NCI-H345 (cell line): ENCODE results near the gene ENKD1.

ENCODE experiments used
- DNase-seq: peaks from one replicate; lab custom pipeline; 2025; lab: John Stamatoyannopoulos, UW

ENKD1 gene

DNA sequence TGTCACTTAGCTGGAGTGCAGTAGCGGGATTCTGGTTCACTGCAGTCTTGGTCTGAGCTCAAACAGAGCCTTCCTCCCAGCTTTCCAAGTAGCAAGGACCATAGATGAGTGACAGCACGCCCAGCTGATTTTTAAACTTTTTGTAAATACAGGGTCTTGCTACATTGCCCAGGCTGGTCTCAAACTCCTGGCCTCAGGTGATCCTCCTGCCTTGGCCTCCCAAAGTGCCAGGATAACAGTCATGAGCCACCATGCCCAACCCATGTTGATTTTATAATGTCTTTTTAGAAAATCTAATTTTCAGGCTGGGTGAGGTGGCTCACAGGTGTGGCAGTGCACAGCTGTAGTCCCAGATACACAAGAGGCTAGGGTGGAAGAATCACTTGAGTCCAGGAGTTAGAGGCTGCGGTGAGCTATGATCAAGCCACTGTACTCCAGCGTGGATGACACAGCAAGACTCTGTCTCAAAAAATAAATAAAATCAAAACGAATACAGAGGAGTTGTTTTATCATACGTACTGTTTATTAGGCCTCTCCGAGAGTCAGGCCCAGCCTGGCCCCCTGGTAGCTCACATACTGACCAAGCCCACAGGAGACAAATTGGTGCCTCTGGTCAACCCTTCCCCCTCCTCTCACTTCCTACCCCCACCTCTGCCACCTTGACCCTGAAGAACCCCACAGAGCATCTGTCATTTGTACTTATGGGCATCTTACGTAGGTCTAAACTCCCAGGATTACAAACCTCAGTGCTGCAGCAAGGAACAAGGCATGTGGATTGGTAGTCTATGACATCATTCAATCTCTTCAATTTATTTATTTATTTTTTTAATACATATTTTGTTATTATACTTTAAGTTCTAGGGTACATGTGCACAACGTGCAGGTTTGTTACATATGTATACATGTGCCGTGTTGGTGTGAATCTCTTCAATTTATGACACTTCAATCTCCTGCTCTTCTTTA is 13.7 kb upstream of the ENKD1 start:
- DNase-seq = no peak

DNA sequence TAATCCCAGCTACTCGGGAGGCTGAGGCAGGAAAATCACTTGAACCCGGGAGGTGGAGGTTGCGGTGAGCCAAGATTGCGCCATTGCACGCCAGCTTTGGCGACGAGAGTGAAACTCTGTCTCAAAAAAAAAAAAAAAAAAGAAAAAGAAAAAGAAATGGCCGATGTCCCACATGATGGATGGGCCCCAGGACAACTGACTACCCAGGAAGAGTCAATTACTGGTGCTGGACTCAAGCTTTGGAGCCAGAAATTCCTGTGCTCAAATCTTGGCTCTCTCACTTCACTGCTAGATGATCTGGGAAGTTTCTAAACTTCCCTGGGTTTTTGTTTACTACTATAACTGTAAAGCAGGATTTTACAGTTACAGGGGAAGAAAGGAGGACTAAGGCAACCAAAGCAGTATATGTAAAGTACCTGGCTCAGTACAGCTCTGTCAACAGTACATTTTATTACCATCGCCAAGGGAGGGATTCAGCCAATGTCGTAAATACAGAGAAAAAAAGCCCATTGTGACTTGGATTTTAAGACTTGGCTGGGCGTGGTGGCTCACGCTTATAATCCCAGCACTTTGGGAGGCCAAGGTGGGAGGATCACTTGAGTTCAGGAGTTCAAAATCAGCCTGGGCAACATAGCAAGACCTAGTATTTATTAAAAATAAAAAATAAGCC is 11.9 kb upstream of the ENKD1 start:
- DNase-seq = no peak

DNA sequence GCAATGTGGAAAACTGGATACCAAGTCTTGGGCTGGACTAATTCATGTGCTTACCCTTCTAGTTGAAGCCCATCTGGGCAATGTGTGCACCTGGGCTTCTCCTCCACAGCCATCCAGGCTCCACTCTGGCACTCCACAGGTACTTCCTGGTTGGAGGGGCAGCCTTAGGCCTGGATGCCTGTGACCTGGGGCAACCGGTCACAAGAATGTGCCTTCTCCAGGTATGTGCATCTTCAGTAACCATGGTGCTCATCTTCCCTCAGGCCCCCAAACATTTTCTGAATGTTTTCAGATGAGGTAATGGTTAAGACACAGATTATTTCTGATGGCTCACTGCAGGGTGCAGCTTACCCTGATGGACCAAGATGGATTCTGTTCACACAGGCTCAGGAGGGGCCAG is 11.2 kb upstream of the ENKD1 start:
- DNase-seq = no peak

DNA sequence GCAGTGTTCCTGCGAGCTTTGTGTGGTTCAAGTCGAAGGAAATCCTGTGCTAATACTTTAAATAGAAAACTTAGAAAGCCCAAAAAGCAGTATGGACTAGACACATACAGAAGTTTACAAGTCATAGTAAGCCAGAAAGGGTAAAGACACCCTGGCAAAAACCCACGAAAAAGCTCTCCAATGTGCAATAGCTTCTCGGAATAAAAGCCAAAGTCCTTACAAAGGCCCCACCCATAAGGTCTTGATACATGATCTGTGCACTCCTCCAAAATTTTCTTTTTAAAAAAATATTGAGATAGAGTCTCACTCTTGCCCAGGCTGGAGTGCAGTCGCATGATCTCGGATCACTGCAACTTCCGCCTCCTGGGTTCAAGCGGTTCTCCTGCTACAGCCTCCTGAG is 10.4 kb upstream of the ENKD1 start:
- no peak for DNase-seq

DNA sequence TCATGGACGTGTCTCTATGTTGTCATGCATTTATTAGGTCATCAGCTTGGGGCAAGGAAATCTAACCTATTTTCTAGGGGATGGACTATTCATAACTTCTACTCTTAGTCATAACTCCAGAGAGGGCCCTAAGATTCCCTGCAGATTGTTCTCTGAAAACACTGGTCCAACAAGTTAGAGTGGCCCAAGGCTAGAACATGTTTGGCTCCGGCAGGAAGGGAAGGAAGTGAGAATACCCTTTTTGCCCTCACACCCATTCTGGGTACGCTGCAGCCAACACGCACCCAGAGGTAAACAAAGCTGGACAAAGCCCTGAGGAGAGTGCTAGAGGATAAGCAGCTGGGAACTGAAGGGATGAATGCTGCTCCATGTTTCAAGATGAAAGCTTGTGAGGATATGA is 10.0 kb upstream of the ENKD1 start:
- no peak for DNase-seq

DNA sequence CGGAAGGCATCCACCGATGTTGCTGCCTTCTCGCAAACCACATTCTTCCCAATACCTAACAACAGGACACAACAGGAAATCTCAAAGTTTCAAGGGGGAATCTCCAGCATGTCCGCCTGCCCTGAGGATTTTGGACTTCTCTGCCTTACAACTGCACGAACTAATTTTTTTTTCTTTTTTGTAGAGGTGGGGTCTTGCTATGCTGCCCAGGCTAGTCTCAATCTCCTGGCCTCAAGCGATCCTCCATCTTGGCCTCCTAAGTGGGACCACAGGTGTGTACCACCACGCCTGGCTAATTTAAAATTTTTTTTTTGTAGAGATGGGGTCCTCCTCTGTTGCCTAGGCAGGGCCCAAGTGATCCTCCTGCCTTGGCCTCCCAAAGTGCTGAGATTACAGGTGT is 9.4 kb upstream of the ENKD1 start:
- no peak for DNase-seq

DNA sequence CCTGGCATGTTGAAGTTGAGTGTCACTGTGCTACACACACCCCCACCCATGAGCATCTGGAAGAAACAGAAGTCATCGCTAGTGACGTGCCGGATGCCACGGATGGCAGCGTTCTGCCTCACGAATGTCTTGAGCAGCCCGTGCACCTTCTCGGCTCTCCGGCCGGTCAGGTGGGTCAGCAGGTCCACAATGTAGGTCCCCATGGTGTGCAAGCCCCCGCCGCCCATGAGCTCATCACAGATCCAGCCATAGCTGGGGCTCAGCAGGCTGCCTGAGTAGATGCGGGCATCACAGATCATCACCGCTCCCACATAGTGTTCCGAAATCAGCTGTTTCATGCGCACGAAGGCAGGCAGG is 9.0 kb upstream of the ENKD1 start:
- DNase-seq = no peak

DNA sequence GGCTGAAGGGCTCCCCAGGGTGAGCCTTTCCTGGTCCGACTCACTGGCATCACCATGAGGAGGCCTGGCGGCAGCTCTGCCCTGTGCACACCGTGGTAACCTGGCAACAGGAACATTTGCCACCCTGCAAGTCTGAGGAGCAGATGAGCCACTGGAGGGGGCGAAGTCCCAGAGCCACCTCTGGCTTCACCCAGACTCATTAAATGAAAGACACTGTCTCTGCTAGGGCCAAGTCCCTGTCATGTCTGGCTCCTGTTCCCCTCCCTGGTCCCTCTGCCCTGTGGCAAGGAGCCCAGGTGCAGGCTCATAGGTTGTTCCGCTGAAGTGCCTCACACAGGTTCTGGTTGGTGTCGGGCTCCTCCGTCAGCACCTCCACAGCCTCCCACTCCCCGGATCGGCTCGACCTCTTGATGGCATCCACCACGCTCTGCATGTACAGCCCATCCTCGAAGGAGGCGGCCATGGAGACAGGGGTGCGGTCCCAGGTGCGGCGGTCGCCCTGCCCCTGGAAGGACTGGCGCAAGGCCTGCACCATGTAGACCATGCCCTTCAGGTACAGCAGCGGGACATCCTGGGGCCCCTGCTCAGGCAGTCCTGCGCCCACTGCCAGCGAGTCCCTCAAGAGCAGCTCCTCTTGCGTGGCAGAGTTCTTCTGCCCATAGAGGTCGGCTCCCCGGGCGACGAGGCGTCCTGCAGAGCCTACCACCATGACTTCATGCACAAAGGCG is 8.5 kb upstream of the ENKD1 start:
- no peak for DNase-seq

DNA sequence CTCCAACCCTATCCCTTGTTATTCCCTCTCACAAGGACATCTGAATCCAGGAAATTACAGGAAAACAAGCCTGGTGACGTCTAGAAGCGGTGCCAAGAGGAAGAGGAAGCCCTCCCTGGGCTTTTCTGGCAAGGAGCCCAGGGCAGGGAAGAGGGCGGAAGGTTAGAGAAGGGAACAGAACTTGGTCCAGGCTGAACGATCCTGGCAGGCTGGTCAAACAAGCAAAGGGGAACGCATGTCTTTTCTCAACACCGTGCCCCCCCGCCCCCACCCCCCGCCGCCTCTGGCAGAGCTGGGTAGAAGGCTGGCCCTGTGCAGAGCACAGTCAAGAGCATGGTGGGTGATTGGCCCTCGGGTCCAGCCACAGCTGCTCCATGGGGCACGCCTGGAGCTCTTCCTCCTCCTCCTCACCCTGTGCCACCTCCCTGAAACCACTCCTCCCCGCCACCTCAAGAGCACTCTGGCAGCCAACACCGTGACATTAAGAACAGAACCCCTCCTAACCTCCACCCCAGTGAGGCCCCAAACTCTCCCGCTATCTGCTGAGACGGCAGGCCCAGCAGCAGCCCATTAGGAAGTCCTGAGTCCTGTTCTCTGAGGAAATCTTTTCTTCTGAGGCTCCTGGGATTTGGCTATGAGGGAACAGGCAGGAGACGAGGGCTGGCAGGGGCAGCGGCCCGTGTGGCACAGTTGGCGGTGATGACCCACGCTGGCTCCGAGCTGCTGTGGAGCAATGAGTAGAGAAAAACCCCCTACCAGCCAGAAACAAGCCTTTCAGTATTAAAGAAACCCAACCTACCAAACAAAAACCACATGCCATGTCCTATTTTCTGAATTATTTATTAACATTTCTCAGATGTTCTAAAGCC is 7.4 kb upstream of the ENKD1 start:
- DNase-seq = no peak

DNA sequence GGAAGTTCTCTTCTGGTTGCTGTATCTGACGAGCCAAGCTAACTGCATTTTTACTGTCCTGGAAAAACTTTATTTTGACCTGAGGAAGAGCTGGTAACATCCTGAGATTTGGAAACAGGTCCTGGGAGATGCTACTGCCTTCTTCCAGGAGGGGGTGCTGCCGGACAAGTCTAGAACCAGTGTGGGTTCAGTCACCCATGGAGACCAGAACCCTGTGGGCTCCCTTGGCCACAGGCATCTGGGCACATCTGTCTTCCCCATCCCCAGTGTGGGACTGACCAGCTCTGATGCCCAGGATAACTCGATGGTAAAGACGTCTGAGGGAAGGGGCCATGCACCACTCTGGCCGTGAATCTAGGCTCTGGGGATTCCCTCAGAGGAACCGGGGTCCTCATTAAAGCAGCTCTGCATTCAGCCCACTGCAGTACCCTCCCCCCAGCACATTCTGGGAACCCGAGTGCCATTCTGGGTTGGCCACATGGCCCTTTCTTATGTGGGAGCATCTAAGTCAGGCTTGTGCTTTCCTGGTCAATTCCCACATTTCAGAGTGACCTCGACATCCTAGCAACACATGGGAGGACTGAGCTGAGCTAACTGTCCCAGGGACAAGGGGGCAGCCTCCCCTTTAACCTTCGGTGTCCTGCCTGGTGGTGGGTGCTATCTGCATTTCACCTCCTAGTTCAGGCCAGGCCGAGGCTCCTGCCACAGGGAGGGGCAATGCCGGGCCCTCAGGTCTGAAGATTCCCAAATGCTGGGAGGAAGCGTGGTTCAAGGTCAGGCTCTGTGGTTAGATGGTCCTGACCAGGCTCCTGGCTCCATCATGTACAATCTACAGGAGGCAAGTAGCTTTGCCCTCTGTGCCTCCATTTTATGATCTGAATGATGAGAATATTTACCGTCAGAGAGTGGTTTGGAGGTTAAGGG is 6.5 kb upstream of the ENKD1 start:
- DNase-seq = no peak

DNA sequence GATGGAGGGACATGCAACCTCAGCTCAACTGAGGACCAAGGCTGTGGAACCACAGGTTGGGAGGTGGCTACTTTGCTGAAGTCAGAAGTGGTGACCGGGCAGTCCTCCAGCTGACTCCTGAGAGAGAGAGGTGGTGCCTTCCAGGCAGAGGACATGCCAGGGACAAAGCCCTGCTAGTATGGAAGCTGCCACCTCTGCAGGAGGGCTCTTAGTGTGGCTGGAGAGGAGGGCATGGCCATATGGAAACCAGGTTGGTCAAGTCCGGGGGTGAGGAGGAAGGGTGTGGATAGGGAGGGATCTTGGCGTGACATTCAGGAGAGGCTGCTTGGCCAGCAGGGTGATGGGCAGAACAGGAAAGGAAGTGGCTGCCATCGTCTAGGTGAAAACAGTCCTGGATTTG is 5.8 kb upstream of the ENKD1 start:
- no peak for DNase-seq

DNA sequence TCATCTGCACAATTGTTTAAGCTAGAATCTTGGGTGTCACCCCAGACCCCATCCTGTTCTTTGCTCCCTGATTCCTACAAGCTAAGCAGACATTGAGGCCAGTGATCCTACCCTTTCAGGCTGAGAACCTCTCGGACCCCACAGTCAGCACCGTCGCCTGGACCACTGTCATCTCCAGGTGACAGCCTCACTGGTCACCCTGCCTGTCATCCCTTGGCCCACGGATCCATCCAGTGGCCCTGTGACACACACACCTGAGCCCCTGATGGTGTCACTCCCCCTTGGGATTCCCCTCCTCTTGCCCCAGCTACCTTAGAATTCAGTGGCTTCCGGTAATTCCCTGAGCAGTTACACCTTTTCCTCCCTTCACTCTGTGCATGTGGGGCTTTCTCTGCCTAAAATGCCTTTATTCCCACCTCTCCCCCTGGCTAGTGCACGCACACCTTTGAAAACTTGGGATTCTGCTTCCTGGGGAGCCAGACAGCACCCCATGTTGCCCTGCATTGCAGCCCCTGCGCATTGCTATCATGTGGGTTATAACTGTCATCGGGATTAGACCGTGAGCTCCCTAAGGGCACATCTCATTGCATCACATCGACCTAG is 3.0 kb upstream of the ENKD1 start:
- no peak for DNase-seq

DNA sequence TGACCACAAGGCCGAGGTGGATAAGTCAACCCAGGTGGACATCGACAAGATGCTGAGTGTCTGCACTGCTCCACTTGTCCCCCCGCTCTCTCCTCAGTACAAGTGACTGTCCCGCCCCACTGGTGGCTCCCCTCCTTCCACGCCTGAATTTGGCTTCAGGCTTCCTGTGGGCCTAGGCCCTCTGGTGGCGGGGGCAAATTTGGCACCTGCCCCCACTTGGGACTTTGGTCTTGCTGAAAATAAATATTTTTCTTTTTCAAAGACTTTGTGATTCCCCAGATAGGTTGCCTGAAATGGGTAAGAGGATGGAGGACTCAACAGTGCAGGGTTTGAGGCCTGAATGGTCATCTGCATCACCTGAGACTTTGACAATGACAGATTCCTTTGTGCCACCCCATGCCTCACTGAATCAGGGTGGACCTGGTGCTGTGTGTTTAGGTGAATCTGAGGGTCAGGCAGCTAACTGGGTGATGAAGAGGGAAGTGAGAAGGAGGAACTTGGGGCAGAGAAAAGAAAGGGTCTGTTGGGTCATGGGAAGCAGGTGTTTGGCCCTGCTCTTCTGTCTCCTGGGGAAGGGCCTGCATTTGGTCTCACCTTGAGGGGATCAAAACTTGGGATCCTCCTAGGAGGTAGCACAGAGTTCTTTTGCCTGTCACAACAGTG is 2.1 kb upstream of the ENKD1 start:
- no peak for DNase-seq

DNA sequence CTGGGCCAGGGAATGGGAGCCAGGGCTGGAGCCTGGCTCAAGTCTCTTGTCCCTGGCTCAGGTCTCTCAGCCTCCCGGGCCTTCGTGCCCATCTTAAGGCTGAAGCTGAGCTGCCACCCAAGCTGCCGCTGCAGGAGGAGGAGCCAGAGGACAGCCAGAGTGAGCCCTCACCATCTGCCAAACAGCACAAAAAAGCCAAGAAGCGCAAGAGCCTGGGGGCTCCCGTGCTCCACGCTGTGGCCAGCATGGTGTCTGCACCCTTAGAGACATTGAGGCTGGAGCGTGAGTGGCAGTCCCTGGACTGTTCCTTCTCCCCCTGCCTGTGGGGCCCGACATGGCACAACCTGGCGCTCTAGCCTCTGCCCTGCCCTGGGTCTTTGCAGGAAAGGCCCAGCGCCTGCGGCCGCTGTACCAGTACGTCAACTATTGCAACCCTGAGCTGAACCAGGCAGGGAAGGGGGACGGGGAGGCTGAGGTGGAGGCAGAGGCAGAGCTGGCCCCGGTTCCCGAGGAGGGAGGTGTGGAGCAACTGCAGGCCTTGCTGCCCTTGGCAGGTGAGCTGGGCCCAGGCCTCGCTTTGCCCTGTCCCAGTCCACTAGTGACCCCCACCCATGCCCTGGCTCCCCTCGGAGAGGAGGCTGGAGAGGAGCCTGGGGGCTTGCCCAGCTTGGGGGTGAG is 1.4 kb upstream of the ENKD1 start:
- peak; percentile 75 for DNase-seq

DNA sequence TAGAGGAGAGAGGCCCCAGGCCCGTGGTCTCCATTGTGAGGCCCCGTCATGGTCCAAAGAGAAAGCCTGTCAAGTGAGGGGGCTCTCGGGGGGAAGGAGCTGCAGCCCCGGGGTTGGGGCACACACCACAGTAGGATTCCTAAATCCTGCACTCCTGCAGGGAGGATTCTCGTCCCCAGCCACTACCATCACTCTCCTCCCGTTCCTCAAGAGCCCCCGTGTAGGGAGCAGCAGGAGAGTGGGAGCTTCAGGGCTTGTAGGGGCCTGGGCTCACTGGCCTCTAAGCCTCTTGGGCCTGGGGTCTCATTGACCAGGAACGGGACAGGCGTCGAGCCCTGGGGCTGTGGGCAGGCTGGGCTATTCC is 885 bp upstream of the ENKD1 start:
- no peak for DNase-seq

DNA sequence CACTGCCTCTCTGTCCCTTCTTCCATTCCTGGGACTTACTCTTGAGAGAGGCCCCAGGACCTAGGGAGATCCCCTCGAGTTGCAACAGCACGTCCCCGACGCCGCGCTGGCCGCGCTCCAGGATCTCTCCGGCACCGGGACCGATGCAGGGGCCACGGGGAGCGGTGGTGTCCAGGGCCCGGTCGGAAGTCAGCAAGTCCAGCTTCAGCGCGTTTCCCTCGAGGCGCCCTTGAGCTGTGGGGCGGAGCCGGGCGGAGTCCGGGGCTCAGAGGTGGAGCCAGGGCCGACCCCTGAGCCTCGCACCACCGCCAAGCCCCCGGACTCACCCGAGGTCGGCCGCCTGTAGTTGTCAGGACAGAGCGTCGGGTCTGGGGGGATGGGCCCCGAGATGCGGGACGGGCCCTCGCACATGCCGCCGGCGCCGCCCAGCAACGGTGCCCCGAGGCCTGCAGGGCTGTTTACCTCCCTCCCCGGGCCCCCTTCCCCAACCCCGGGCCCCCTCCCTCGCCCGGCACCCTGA is 458 bp downstream of the ENKD1 start:
- DNase-seq = no peak

DNA sequence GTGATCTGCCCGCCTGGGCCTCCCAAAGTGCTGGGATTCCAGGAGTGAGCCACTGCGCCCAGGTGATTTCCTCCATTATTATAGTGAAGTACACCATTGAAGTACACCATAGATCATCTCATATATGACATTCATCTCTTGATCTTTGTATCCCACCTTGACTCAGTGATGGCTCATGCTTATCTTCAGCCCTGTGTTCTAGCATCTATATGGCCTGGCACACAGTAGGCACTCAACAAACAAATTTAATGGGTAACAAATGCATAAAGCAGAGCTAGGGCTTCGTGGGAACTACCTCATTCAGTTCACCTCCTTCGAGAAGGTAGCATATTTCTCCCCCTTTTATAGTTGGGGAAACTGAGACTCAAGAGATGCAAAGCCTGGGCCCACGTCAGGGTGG is 952 bp downstream of the ENKD1 start:
- no peak for DNase-seq

DNA sequence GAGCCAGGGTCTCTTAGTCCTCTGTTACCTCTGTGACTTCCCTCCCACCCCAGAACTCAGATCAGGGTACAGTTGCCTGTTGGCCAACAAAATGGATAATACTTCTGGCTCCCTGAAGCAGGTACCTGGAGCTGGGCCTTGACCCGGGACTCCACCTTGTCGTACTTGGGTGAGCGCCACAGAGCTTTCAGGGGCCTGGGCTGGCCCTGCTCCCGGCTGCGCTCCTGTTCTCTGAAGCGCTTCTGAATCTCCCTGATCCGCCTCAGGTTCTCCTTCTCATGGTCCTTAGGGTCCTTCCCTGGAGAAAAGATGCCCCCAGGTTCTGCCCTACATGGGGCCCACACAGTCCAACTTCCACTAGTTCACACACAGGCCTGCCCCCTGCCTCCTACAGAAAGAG is 1.7 kb downstream of the ENKD1 start:
- DNase-seq = no peak

DNA sequence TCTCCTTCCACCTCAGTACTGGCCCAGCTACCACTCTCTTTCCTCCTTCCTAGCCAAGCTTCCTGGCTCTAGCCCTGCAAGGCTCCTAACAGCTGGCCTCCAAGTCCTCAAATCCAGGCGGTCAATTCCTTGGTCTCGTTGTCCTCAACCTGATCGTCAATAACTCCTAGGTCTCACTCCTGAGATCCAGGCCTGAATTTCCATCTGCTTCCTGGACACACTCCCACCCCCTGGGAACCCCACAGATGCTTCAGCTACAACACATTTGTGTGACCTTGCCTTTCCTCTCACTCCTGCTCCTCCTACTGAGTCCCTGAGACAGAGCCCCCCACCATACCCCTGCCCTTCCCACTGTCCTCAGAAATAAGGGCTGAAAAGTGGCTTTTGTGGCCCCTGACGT is 2.3 kb downstream of the ENKD1 start:
- no peak for DNase-seq
